GM23338 (cell line): ENCODE measurements around the gene SHISA9. TPM values are rescaled to one million over a fixed set of nuclear protein-coding genes. Genes with fewer than 3 reads are reported as not detected.

Experiments
- ATAC-seq: fragments of 200-7000 bp; cut with Tn5 transposase; 3 replicates; pipeline ENCODE4 v1.9.1; 2020
- DNase-seq: peaks from one replicate; pipeline ENCODE4 v3.0.0-alpha.2; 2015; ENCODE audit warnings: low spot score
- H2AFZ ChIP-seq: fragments of 200-600 bp; sonication (generic); 2 replicates; pipeline ENCODE4 v1.8.0; 2016; ENCODE audit warnings: antibody characterized with exemption, mild to moderate bottlenecking, moderate library complexity
- H3F3A ChIP-seq: fragments of 200-600 bp; sonication (generic); replicated peaks from 2 replicates; pipeline ENCODE4 v1.8.0; 2017; ENCODE audit warnings: antibody characterized with exemption, mixed run types, low read depth
- H3K27ac ChIP-seq: fragments of 200-600 bp; sonication (generic); 2 replicates; pipeline ENCODE4 v1.6.1; 2016; ENCODE audit warnings: low read depth
- H3K27me3 ChIP-seq: fragments of 200-600 bp; sonication (generic); 2 replicates; pipeline ENCODE4 v1.8.0; 2016; ENCODE audit warnings: mild to moderate bottlenecking, mixed run types, moderate library complexity; ENCODE audit not compliant: insufficient read depth
- H3K36me3 ChIP-seq: fragments of 200-600 bp; sonication (generic); 2 replicates; pipeline ENCODE4 v1.8.0; 2016; ENCODE audit warnings: mild to moderate bottlenecking; ENCODE audit not compliant: insufficient read depth
- H3K4me1 ChIP-seq: fragments of 200-600 bp; sonication (generic); 2 replicates; pipeline ENCODE4 v1.8.0; 2016; ENCODE audit warnings: mild to moderate bottlenecking, moderate library complexity; ENCODE audit not compliant: insufficient read depth
- H3K4me2 ChIP-seq: fragments of 200-600 bp; sonication (generic); 2 replicates; pipeline ENCODE4 v1.7.1; 2017; ENCODE audit warnings: mixed run types
- H3K4me3 ChIP-seq: fragments of 200-600 bp; sonication (generic); 2 replicates; pipeline ENCODE4 v1.6.1; 2016; ENCODE audit warnings: mixed run types
- H3K79me2 ChIP-seq: fragments of 200-600 bp; sonication (generic); replicated peaks from 2 replicates; pipeline ENCODE4 v1.8.0; 2017; ENCODE audit warnings: mild to moderate bottlenecking; ENCODE audit not compliant: insufficient read depth
- H3K9me2 ChIP-seq: fragments of 200-600 bp; sonication (generic); 2 replicates; pipeline ENCODE4 v1.8.0; 2017; ENCODE audit not compliant: insufficient read depth
- H4K20me1 ChIP-seq: fragments of 200-600 bp; sonication (generic); replicated peaks from 2 replicates; pipeline ENCODE4 v1.8.0; 2017; ENCODE audit warnings: mild to moderate bottlenecking; ENCODE audit not compliant: insufficient read depth
- H3K27ac Mint-ChIP-seq: 2 replicates; pipeline ENCODE4 v1.8.0; 2020; ENCODE audit warnings: inconsistent platforms, mild to moderate bottlenecking, moderate library complexity, mixed read lengths
- H3K27me3 Mint-ChIP-seq: 3 replicates; pipeline ENCODE4 v1.8.0; 2022; ENCODE audit warnings: low read depth, mild to moderate bottlenecking, moderate library complexity, mixed read lengths, inconsistent platforms; ENCODE audit not compliant: insufficient read depth, poor library complexity
- H3K36me3 Mint-ChIP-seq: 3 replicates; pipeline ENCODE4 v1.8.0; 2021; ENCODE audit warnings: low read depth, mild to moderate bottlenecking, inconsistent platforms, moderate library complexity, mixed read lengths
- H3K4me1 Mint-ChIP-seq: 3 replicates; pipeline ENCODE4 v1.8.0; 2020; ENCODE audit warnings: mild to moderate bottlenecking, inconsistent platforms, mixed read lengths
- H3K4me3 Mint-ChIP-seq: 3 replicates; pipeline ENCODE4 v1.8.0; 2021; ENCODE audit warnings: moderate library complexity, mild to moderate bottlenecking, inconsistent platforms, mixed read lengths
- H3K9me3 Mint-ChIP-seq: 3 replicates; pipeline ENCODE4 v1.8.0; 2020; ENCODE audit warnings: moderate library complexity, mild to moderate bottlenecking, inconsistent platforms, mixed read lengths
- EZH2phosphoT487 ChIP-seq: fragments of 200-600 bp; sonication (generic); IDR thresholded peaks from one replicate; pipeline ENCODE4 v1.8.1; 2018; ENCODE audit warnings: antibody characterized with exemption; ENCODE audit not compliant: unreplicated experiment
- ZNF114 ChIP-seq: fragments of 250-450 bp; sonication (Bioruptor Pico); IDR thresholded peaks from 2 replicates; pipeline ENCODE4 v1.5.0; 2020; ENCODE audit warnings: mild to moderate bottlenecking, moderate library complexity
- ZNF331 ChIP-seq: fragments of 250-450 bp; sonication (Bioruptor Pico); IDR thresholded peaks from 2 replicates; pipeline ENCODE4 v1.5.0; 2020; ENCODE audit warnings: low read depth, mild to moderate bottlenecking, moderate library complexity
- polyA plus RNA-seq: library from polyadenylated mRNA; unstranded; fragments of >200 nt; fragmentation: Nextera tagmentation; extraction: Ambion mirVana; gene quantifications from 2 replicates; pipeline ENCODE4 v1.2.1, GENCODE V29; 2016
- total RNA-seq: library from RNA; depleted of rRNA; stranded (reverse); fragments of >200 nt; shearing (Covaris generic); gene quantifications from 2 replicates; pipeline ENCODE4 v1.2.3, GENCODE V29; 2014
- TF ChIP-seq, protein P1 (sequence below): IDR thresholded peaks from one replicate; pipeline ENCODE4 v1.6.1; 2018; ENCODE audit warnings: antibody characterized with exemption; ENCODE audit not compliant: unreplicated experiment
- TF ChIP-seq, protein P2 (sequence below): fragments of 250-450 bp; sonication (Bioruptor Pico); IDR thresholded peaks from 2 replicates; pipeline ENCODE4 v1.5.0; 2020; ENCODE audit warnings: mild to moderate bottlenecking, moderate library complexity

The SHISA9 gene
- total and polyA plus RNA-seq, 2 experiments from 2014 or later: 10.4 to 45.6 TPM

- Histone ChIP-seq H2AFZ (no peak overlapping the region), H3K27ac (no peak overlapping the region), H3K9me2 (peaks cover 5% of the 10 kb centered on the region; the same call in 1 of the 2 replicates), H3K4me2 (0 out of 2 replicates have a peak overlapping the region, but pooled peaks have one; percentile 3), H3K4me1 (peaks cover 49% of the 10 kb centered on the region), H3K4me3 (no peak overlapping the region), H3K27me3 (no peaks in the 10 kb centered on the region), H3K79me2 (peaks cover 62% of the 10 kb centered on the region), H4K20me1 (no peaks in the 10 kb centered on the region; the same call in 1 of the 2 replicates), H3K36me3 (no peaks in the 10 kb centered on the region), H3F3A (peaks cover 6% of the 10 kb centered on the region)
- Mint-ChIP-seq H3K4me1 (peaks cover 48% of the 10 kb centered on the region), H3K36me3 (no peaks in the 10 kb centered on the region; the same call in 2 of the 3 replicates), H3K9me3 (no peaks in the 10 kb centered on the region), H3K27ac (peak overlapping the region; percentile 63; the same call in 1 of the 2 replicates), H3K27me3 (peaks cover 11% of the 10 kb centered on the region), H3K4me3 (peak overlapping the region; percentile 32; the same call in 1 of the 3 replicates)
- DNase-seq (peak; percentile 44), ATAC-seq (peak; percentile 68)
- TF ChIP-seq ZNF331 (CRISPR knock-in tag): no peak
- TF ChIP-seq ZNF114 (CRISPR knock-in tag): no peak
- TF ChIP-seq EZH2phosphoT487: no peak
- TF ChIP-seq, protein P1, sequence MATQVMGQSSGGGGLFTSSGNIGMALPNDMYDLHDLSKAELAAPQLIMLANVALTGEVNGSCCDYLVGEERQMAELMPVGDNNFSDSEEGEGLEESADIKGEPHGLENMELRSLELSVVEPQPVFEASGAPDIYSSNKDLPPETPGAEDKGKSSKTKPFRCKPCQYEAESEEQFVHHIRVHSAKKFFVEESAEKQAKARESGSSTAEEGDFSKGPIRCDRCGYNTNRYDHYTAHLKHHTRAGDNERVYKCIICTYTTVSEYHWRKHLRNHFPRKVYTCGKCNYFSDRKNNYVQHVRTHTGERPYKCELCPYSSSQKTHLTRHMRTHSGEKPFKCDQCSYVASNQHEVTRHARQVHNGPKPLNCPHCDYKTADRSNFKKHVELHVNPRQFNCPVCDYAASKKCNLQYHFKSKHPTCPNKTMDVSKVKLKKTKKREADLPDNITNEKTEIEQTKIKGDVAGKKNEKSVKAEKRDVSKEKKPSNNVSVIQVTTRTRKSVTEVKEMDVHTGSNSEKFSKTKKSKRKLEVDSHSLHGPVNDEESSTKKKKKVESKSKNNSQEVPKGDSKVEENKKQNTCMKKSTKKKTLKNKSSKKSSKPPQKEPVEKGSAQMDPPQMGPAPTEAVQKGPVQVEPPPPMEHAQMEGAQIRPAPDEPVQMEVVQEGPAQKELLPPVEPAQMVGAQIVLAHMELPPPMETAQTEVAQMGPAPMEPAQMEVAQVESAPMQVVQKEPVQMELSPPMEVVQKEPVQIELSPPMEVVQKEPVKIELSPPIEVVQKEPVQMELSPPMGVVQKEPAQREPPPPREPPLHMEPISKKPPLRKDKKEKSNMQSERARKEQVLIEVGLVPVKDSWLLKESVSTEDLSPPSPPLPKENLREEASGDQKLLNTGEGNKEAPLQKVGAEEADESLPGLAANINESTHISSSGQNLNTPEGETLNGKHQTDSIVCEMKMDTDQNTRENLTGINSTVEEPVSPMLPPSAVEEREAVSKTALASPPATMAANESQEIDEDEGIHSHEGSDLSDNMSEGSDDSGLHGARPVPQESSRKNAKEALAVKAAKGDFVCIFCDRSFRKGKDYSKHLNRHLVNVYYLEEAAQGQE: no peak
- TF ChIP-seq, protein P2, sequence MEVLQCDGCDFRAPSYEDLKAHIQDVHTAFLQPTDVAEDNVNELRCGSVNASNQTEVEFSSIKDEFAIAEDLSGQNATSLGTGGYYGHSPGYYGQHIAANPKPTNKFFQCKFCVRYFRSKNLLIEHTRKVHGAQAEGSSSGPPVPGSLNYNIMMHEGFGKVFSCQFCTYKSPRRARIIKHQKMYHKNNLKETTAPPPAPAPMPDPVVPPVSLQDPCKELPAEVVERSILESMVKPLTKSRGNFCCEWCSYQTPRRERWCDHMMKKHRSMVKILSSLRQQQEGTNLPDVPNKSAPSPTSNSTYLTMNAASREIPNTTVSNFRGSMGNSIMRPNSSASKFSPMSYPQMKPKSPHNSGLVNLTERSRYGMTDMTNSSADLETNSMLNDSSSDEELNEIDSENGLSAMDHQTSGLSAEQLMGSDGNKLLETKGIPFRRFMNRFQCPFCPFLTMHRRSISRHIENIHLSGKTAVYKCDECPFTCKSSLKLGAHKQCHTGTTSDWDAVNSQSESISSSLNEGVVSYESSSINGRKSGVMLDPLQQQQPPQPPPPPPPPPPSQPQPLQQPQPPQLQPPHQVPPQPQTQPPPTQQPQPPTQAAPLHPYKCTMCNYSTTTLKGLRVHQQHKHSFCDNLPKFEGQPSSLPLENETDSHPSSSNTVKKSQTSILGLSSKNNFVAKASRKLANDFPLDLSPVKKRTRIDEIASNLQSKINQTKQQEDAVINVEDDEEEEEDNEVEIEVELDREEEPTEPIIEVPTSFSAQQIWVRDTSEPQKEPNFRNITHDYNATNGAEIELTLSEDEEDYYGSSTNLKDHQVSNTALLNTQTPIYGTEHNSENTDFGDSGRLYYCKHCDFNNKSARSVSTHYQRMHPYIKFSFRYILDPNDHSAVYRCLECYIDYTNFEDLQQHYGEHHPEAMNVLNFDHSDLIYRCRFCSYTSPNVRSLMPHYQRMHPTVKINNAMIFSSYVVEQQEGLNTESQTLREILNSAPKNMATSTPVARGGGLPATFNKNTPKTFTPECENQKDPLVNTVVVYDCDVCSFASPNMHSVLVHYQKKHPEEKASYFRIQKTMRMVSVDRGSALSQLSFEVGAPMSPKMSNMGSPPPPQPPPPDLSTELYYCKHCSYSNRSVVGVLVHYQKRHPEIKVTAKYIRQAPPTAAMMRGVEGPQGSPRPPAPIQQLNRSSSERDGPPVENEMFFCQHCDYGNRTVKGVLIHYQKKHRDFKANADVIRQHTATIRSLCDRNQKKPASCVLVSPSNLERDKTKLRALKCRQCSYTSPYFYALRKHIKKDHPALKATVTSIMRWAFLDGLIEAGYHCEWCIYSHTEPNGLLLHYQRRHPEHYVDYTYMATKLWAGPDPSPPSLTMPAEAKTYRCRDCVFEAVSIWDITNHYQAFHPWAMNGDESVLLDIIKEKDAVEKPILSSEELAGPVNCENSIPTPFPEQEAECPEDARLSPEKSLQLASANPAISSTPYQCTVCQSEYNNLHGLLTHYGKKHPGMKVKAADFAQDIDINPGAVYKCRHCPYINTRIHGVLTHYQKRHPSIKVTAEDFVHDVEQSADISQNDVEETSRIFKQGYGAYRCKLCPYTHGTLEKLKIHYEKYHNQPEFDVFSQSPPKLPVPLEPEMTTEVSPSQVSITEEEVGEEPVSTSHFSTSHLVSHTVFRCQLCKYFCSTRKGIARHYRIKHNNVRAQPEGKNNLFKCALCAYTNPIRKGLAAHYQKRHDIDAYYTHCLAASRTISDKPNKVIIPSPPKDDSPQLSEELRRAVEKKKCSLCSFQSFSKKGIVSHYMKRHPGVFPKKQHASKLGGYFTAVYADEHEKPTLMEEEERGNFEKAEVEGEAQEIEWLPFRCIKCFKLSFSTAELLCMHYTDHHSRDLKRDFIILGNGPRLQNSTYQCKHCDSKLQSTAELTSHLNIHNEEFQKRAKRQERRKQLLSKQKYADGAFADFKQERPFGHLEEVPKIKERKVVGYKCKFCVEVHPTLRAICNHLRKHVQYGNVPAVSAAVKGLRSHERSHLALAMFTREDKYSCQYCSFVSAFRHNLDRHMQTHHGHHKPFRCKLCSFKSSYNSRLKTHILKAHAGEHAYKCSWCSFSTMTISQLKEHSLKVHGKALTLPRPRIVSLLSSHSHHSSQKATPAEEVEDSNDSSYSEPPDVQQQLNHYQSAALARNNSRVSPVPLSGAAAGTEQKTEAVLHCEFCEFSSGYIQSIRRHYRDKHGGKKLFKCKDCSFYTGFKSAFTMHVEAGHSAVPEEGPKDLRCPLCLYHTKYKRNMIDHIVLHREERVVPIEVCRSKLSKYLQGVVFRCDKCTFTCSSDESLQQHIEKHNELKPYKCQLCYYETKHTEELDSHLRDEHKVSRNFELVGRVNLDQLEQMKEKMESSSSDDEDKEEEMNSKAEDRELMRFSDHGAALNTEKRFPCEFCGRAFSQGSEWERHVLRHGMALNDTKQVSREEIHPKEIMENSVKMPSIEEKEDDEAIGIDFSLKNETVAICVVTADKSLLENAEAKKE (CRISPR knock-in tag): peak; percentile 69; the same call in 1 of the 2 replicates
Measured at GRCh38 chr16:13018026-13018425, 116.6 kb downstream of the SHISA9 start.
